HG02588 (cell line): ENCODE results near the gene TBC1D8.

Experiments used
- ATAC-seq: cut with Tn5 transposase; IDR thresholded peaks from one replicate; pipeline ENCODE4 v1.9.1; 2021; ENCODE audit warnings: mild to moderate bottlenecking, moderate library complexity; ENCODE audit not compliant: unreplicated experiment

TBC1D8 gene

DNA sequence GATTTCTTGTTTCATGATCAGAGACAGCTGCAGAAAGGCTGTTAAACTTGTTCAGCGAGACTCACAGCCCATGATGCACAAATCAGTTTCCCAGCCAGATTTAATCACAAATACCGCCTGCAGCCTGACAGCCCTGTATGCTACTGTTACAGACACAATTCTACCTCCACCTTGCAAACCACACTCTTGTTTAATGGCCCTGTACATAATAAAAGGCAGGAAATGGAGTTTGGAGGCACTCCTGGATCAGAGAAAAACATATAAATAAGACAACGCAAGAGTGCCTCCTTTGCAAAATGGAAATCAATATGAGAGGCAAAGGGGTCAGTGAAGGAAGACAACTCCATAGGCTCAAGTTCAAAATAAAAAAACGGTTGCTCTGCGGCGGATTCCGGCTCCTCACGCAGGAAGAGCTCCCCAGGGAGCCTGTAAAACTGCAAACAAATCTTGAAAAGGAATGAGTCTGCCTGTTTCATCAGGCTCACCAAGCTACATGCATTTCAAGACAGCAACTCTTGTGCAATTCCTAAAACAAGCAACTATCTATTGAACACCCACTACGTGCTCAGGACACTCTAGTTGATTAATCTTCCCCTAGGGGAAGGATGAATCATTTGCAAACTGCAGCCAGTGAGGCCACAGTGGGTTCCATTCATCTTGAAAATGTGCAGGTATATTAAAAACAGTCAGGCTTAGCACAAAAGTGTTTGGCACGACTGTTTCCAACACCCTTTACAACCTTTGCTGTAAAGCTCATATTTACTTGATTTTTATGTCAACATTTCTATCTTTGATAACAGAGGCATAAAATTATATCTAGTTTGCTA lies 37.5 kb downstream of the TBC1D8 start:
- no peak for ATAC-seq

- ATAC-seq: no peak
Measured at GRCh38 chr2:101112772-101113157, 38.4 kb downstream of the TBC1D8 start.

- ATAC-seq: no peak
Measured at GRCh38 chr2:101111917-101112771, 39.0 kb downstream of the TBC1D8 start.

DNA sequence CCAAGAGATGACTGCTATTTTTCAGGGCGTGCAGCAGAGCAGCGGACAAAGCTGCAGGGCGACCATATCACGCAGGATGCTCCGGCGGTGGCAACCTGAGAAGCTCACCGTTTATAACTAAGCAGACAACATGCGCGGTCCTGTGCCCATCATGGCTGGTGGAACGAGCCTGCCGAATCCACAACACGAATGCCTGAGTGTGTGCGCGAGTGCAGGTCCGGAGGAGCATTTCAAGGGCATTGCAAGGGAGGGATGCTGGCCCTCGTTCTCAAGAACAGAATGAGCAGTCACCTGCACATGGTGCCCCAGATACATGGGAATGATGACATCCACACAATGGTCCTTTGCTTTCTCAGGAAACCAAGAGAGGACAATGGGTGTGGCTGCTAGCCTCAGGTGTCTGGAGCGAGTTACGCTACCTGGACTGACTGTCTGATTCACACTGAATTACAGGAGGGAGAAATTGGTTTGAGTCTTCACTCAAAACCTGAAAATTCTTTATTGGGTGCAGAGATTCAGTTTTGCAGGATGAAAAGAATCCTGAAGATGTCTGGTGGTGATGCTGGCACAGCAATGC lies 39.8 kb downstream of the TBC1D8 start:
- no peak for ATAC-seq

DNA sequence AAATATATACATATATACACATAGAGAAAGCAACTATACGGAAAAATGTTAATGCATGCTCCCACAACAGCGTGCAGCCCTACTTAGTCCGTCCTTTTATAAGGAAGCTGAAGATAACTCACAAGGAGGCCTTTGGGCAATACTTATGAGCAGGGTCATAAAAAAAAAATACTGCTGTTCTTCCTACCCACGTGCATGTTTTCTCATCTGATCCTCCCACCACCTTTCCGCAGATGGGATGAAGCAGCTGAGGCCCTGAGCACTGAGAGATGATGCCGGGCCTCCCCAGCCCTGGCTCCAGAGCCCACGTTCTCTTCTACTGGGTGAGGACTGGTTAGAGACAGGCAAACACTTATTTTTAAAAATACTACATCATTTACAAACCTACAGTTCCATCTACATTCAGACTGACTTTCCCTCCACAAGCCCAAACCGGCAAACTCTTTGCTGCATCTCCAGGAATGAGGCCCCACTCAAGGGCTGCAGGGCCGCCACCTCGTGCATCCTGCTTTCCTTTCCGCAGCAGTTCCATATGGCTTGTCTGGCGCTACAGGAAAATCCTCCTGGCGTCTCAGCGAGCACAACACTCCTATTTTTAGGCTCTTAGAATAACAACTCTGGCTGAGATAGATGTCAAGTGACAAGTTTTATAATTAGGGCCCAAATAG lies 41.6 kb downstream of the TBC1D8 start:
- no peak for ATAC-seq

- no peak for ATAC-seq
Measured at GRCh38 chr2:101108357-101108756, 42.8 kb downstream of the TBC1D8 start.

GRCh38 chr2:101107241-101107640 lies 43.9 kb downstream of the TBC1D8 start:
- ATAC-seq: no peak

DNA sequence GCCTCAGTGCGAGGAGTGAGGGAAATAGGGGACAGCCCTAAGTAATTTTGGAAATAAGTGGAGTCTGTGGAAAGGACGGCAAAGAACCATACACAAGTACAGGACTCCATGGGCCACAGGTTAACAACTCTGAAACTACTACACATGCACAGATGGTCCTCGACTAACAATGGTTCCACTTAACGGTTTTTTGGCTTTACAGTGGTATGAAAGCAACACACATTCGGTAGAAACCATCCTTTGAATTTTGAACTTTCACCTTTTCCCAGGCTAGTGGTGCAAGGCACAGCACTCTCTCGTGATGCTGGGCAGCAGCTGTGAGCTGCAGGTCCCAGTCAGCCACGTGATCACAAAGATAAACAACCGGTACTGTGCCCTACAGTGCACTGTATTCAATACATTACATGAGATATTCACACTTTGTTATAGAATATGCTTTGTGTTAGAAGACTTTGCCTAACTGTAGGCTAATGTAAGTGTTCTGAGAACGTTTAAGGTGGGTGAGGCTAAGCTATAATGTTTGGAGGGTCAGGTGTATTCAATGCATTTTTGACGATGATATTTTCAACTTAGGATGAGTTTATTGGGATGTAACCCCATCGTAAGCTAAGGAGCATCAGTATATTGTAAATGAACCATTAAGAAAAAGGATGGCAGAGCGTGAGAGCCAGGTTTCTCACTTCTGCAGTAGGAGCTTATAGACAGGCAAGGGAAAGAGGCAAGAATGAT lies 44.6 kb downstream of the TBC1D8 start:
- ATAC-seq: no peak

GRCh38 chr2:101105654-101106053 lies 45.5 kb downstream of the TBC1D8 start:
- no peak for ATAC-seq

GRCh38 chr2:101097638-101098037 lies 53.5 kb downstream of the TBC1D8 start:
- ATAC-seq: no peak

GRCh38 chr2:101096619-101097142 lies 54.5 kb downstream of the TBC1D8 start:
- ATAC-seq: no peak

DNA sequence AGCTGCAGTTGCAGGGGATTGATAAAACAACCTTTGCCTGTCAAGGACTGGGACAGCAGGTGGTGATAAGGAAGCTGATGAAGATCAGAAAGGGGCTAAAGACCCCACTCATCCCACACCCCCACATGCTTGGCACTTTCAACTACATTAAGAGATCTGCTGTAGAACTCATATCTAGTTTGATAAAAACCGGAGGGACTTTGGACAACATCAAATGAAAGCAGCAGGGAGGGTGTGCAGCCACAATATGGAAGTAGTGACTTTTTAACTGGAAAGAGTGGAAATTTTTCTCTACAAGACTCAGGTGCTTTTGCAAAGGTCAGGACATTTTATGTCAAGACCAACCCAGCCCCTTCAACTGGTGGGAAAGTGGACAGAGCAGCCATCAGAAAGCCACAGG lies 56.8 kb downstream of the TBC1D8 start:
- ATAC-seq: no peak

DNA sequence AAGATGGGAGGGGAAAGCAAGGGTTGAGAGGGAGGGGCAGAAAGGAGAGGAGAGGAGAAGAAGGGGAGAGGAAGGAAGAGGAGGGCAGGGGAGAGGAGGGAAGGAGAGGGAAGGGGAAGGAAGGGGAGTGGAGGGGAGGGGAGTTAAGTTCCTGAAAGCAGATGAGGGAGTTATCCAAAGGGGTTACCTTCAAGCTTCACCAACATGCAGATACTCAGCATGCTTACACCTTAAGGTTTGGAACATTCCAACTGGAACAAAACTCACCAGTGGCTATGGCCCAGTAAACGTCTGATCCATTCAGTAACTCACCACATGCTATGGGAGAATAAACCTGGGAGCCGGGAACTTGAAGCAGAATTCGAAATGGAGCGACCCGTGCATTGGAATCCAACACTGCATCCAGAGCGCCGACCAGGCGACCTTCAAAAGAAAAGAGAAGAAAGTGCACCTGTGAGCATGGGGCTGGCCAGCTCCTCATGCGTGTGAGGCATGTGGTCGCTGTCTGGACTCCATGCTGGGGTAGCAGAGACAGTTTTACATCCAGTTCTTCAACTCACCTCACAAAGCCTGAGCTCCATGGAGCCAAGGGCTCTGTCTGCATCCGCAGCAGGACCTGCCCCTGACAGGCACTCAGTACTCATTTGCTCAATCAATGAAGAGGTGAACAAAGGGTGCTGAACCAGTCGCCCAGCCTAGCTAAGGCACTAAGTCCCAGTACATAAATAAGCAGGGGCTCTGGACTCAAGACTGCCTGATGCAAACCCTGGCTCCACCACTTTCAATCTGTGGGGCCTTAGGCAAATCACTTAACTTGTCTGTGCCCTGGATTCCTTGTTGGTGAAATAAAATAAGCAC lies 61.0 kb downstream of the TBC1D8 start:
- no peak for ATAC-seq

DNA sequence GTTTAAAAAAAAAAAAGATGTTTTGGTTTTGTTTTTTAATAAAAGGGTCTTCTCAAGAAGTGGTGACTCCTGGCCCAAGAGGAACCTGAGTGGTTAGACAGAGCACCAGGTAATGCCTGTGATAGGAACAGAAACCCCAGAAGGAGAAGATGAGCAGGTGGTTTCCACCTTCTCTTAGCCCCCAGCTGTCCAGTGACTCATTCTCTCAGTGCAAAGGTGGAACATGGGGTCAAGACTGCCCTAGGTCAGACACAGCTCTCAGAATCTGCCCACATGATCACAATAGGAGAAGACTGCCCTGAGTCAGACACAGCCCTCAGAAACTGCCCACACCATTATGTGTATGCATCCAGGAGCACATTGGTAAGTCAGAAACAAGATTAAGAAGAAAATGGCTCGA lies 61.8 kb downstream of the TBC1D8 start:
- ATAC-seq: peak; percentile 93

DNA sequence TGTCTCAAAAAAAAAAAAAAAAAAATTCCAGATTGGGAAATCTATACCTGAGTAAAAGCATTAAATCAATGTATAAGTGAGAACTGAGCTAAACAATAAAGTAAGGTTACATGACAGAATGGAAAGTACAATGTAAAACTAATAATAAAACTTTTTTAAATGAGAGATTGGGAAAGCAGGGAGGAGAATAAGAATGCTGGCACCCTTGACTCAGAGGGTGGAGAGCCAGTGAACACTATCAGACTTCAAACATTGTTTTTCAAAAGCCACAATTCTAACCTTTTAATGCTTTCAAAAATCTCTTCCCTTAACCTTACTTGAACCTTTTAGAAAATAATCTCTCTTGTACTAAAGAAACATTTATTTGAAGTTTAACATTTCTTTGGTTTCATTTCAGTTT lies 63.5 kb downstream of the TBC1D8 start:
- no peak for ATAC-seq

DNA sequence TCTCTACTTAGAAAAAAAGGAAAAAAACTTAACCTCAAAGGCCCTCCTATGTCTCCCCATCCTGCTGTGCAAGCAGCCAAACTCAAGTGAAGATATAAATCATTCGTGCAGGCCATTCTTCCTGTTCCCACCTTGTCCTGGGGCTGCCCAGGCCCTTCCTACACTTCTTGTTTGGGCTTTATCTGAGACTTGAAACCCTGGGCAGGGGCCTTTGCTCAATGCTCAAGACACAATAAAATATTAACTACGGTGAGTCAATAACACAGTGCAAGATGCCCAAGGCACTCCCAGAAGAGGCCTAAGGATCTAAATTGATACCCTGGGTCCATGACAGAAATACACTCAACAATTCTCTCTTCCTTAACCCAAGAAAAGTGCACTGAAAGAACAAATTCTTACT lies 67.6 kb downstream of the TBC1D8 start:
- ATAC-seq: no peak

DNA sequence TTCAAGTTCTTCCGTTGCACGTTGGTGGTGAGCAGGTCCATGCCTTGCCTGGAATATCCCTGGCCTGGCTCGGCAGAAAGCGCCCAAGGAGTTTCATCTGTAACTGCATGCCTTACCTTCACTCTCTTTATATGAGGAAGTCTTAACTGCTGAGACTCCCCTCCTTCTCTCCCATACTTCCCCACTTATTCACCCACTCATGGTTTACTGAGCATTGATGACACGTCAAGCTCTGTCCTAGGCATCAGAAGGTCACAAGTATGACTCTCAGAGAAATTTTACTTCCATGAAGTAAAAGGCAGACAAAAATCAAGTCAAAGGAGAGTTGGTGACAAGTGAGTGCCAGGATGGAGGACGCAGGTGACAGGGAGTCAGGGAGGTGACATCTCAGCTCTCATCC lies 68.2 kb downstream of the TBC1D8 start:
- no peak for ATAC-seq

GRCh38 chr2:101081375-101081907 lies 69.7 kb downstream of the TBC1D8 start:
- no peak for ATAC-seq
